Tibial nerve (tissue), 4 donors: ENCODE measurements around the gene NUTM2D.
"Not testable (repeated sequence)": the region's sequence is repeated elsewhere in the genome, so short reads cannot be mapped to it uniquely, and the experiment has no call there.

ENCODE experiments used
- CTCF ChIP-seq, 5 experiments: fragments of 200-600 bp in 3 of 5; fragments of 450-650 bp in 2 of 5; sonication (generic) in 3 of 5; IDR thresholded peaks; one replicate each; pipeline ENCODE4 v1.5.1; 2016 to 2019; ENCODE audit warnings: antibody characterized with exemption in 5 of 5, mild to moderate bottlenecking in 3 of 5, moderate library complexity in 2 of 5
- EP300 ChIP-seq, 2 donors: sonication (generic); formaldehyde crosslinking; IDR thresholded peaks; one replicate each; pipeline ENCODE4 v1.6.1; 2017; ENCODE audit warnings: antibody characterized with exemption in 2 of 2, mild to moderate bottlenecking in 1 of 2
- POLR2A ChIP-seq, 2 donors: fragments of 450-650 bp; IDR thresholded peaks; one replicate each; pipeline ENCODE4 v1.6.1; 2017; ENCODE audit warnings: antibody characterized with exemption in 2 of 2, mild to moderate bottlenecking in 2 of 2, moderate library complexity in 2 of 2

GRCh38 chr10:87350161-87350560 lies 7.4 kb upstream of the NUTM2D start:
- TF ChIP-seq CTCF, EP300, POLR2A (IDR thresholded peaks at IDR 0.05): not testable (repeated sequence)
